CD4-positive, alpha-beta T cell (primary cell): ENCODE results near the gene PLD2. TPM values are rescaled to one million over a fixed set of nuclear protein-coding genes. Genes with fewer than 3 reads are reported as not detected.

Experiments
- ATAC-seq: fragments of 200-7000 bp; cut with Tn5 transposase; one replicate; pipeline ENCODE4 v1.10.0; 2022; ENCODE audit warnings: mild to moderate bottlenecking; ENCODE audit not compliant: poor library complexity
- CTCF ChIA-PET: fragments of 350-600 bp; sonication (Branson Sonifier 250); formaldehyde crosslinking; loops from one replicate; lab custom pipeline; 2021; ENCODE audit warnings: antibody characterized with exemption, inconsistent platforms; lab: Charles Lee
- POLR2A ChIA-PET: fragments of 350-600 bp; sonication (Branson Sonifier 250); formaldehyde crosslinking; loops from one replicate; lab custom pipeline; 2021; ENCODE audit warnings: antibody characterized with exemption, inconsistent platforms; lab: Charles Lee
- DNase-seq, 14 experiments: peaks; one replicate each; pipeline ENCODE4 v3.0.0-alpha.2; 2013 to 2020; ENCODE audit warnings: mixed read lengths in 2 of 14
- H3K27ac ChIP-seq, 2 donors: one replicate each; pipeline versions ENCODE4 v1.5.1 to v1.7.0; 2013; ENCODE audit warnings: low read length in 2 of 2, low read depth in 1 of 2, mild to moderate bottlenecking in 1 of 2
- H3K27me3 ChIP-seq, 2 experiments: 1 replicate in 1 of 2; 2 replicates in 1 of 2; pipeline versions ENCODE4 v1.6.1 to v1.7.0; 2013; ENCODE audit warnings: low read length in 2 of 2, control low read depth in 1 of 2, mild to moderate bottlenecking in 1 of 2, moderate library complexity in 1 of 2; ENCODE audit not compliant: insufficient read depth in 2 of 2, control insufficient read depth in 1 of 2
- H3K36me3 ChIP-seq: one replicate; pipeline ENCODE4 v1.6.1; 2013; ENCODE audit warnings: low read length, control low read depth; ENCODE audit not compliant: insufficient read depth
- H3K4me1 ChIP-seq: one replicate; pipeline ENCODE4 v1.6.1; 2013; ENCODE audit warnings: low read length, control low read depth; ENCODE audit not compliant: insufficient read depth
- H3K4me3 ChIP-seq: one replicate; pipeline ENCODE4 v1.5.1; 2013; ENCODE audit warnings: mild to moderate bottlenecking, low read length, moderate library complexity
- H3K9me3 ChIP-seq, 2 experiments: 1 replicate in 1 of 2; 2 replicates in 1 of 2; pipeline versions ENCODE4 v1.6.1 to v1.7.0; 2013; ENCODE audit warnings: low read length in 2 of 2, mild to moderate bottlenecking in 2 of 2, control low read depth in 1 of 2, moderate library complexity in 1 of 2; ENCODE audit not compliant: control insufficient read depth in 1 of 2, insufficient read depth in 1 of 2
- H3K27ac Mint-ChIP-seq: one replicate; pipeline ENCODE4 v1.8.0; 2020; ENCODE audit warnings: mixed read lengths
- H3K27me3 Mint-ChIP-seq: one replicate; pipeline ENCODE4 v1.8.0; 2021; ENCODE audit warnings: mixed read lengths
- H3K36me3 Mint-ChIP-seq: one replicate; pipeline ENCODE4 v1.8.0; 2021; ENCODE audit warnings: low read depth, mixed read lengths
- H3K4me1 Mint-ChIP-seq: one replicate; pipeline ENCODE4 v1.8.0; 2021; ENCODE audit warnings: low read depth, mixed read lengths
- H3K4me3 Mint-ChIP-seq: one replicate; pipeline ENCODE4 v1.8.0; 2020; ENCODE audit warnings: mild to moderate bottlenecking, mixed read lengths
- H3K9me3 Mint-ChIP-seq: one replicate; pipeline ENCODE4 v1.8.0; 2020; ENCODE audit warnings: mixed read lengths
- CTCF ChIP-seq: fragments of 200-600 bp; IDR thresholded peaks from one replicate; pipeline ENCODE4 v1.8.0; 2022; ENCODE audit warnings: antibody characterized with exemption, mild to moderate bottlenecking
- intact Hi-C, 2 experiments: fragments of 100-400 bp; cut with DNase I in 1 of 2; cut with micrococcal nuclease in 1 of 2; formaldehyde crosslinking; loops; one replicate each; pipeline versions ENCODE4 v1.15.1 to v1.9.0; 2023 to 2025; cut with DNase I, micrococcal nuclease
- total RNA-seq, 174 experiments: library from RNA in 2 of 174; stranded (reverse) in 2 of 174; gene quantifications; one replicate each; pipeline ENCODE4 v1.2.3 and lab custom pipeline; 2021 to 2026

The PLD2 gene
- total RNA-seq, 2 experiments from 2014 or later = 10.2 to 10.7 TPM

GRCh38 chr17:4839221-4839620, 32.3 kb downstream of the PLD2 start:
- no peak overlapping the region for H3K4me3 Mint-ChIP-seq
- Histone ChIP-seq H3K36me3 (peaks cover 17% of the 10 kb centered on the region), H3K4me1 (peaks cover 48% of the 10 kb centered on the region), H3K9me3 (no peaks in the 10 kb centered on the region), H3K27me3 (no peaks in the 10 kb centered on the region), H3K27ac (no peak overlapping the region), H3K4me3 (no peak overlapping the region)
- POLR2A ChIA-PET = interaction anchor here (0.7 kb wide), 1 partner anchor 126 kb away, joined by 3 read pairs; no protein-coding TSS in a partner anchor
- H3K27me3 Mint-ChIP-seq = no peaks in the 10 kb centered on the region
- no peaks in the 10 kb centered on the region for H3K9me3 Mint-ChIP-seq
- TF ChIP-seq CTCF = no peak
- peak overlapping the region; percentile 15 for H3K27ac Mint-ChIP-seq
- CTCF ChIA-PET = no interaction called here
- DNase-seq (no peak), ATAC-seq (no peak)
- peaks cover 30% of the 10 kb centered on the region for H3K36me3 Mint-ChIP-seq
- H3K4me1 Mint-ChIP-seq = peaks cover 76% of the 10 kb centered on the region
- intact Hi-C loops = loop anchor here in 1 of 2 experiments (5.0 kb wide), 1 partner anchor 43 kb away; no protein-coding TSS in a partner anchor

DNA sequence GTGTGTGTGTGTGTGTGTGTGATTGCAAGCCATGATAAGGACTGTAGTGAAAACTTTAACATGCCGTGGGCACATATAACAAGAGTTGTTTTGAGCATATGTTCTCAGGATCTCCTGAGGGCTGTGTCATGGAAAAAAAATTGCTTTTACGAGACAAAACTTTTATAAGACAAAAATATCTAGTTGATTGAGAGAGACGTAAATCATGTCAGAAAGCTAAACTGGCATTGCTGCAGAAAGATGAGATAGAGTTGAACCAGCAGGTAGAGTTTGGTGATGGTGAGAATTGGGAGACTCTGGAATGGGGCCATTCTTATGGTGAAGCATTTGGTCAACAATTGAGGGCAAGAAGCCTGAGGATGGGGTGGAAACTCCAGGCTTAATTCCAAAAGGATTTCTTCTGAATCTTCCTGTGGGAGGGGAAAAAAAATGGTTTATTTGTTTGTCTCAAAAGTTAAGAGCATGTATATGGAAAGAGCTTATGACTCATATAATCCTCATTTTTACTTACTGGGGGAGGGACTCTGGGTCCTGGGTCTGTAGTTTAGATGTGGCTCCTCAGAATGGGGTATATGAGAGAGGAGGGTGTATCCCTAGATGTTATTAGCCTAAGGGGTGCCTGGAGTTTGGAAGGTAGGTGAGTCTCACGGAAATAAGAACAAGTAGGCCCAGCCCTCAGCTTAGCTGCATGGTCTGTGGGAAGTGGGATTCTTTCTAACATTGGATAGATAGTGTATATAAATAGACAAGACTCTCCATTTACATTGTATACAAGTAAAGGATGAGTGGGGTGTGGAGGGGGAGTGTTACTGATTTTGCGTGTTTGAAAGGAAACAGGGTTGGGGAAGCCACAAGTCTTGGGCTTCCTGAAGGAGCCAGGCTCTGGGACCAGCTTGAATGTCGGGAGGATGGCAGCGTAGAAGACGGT, 33.3 kb downstream of the PLD2 start:
- DNase-seq (no peak), ATAC-seq (no peak)
- ChIA-PET POLR2A (interaction anchor here (0.9 kb wide), 1 partner anchor 50 kb away, joined by 3 read pairs; no protein-coding TSS in a partner anchor), CTCF (interaction anchor here (1.0 to 1.4 kb wide), 2 partner anchors 9 to 50 kb away, joined by 3 read pairs; no protein-coding TSS in a partner anchor)
- Histone ChIP-seq H3K9me3 (no peaks in the 10 kb centered on the region), H3K27ac (no peak overlapping the region), H3K27me3 (no peaks in the 10 kb centered on the region), H3K36me3 (peaks cover 19% of the 10 kb centered on the region), H3K4me3 (no peak overlapping the region), H3K4me1 (peaks cover 38% of the 10 kb centered on the region)
- no peak for TF ChIP-seq CTCF
- peak overlapping the region; percentile 15 for H3K27ac Mint-ChIP-seq
- peaks cover 76% of the 10 kb centered on the region for H3K4me1 Mint-ChIP-seq
- intact Hi-C loops = loop anchor here in 1 of 2 experiments (5.0 kb wide), 1 partner anchor 42 kb away; no protein-coding TSS in a partner anchor
- peak overlapping the region; percentile 2 for H3K4me3 Mint-ChIP-seq
- no peaks in the 10 kb centered on the region for H3K27me3 Mint-ChIP-seq
- no peaks in the 10 kb centered on the region for H3K9me3 Mint-ChIP-seq
- peaks cover 38% of the 10 kb centered on the region for H3K36me3 Mint-ChIP-seq

GRCh38 chr17:4840893-4841242, 33.9 kb downstream of the PLD2 start:
- Histone ChIP-seq H3K27me3 (no peaks in the 10 kb centered on the region), H3K27ac (no peak overlapping the region), H3K36me3 (peaks cover 22% of the 10 kb centered on the region), H3K9me3 (no peaks in the 10 kb centered on the region), H3K4me1 (peaks cover 32% of the 10 kb centered on the region), H3K4me3 (no peak overlapping the region)
- peaks cover 72% of the 10 kb centered on the region for H3K4me1 Mint-ChIP-seq
- peaks cover 41% of the 10 kb centered on the region for H3K36me3 Mint-ChIP-seq
- peak overlapping the region; percentile 2 for H3K4me3 Mint-ChIP-seq
- intact Hi-C loops = no loop called here
- POLR2A ChIA-PET = interaction anchor here (0.9 kb wide), 1 partner anchor 51 kb away, joined by 3 read pairs; no protein-coding TSS in a partner anchor
- DNase-seq (peak in 2 of 14 experiments; percentile 44 to 60), ATAC-seq (peak; percentile 51)
- H3K27ac Mint-ChIP-seq = no peak overlapping the region
- CTCF ChIA-PET = interaction anchor here (1.0 to 1.4 kb wide), 2 partner anchors 8 to 51 kb away, joined by 3 read pairs; no protein-coding TSS in a partner anchor
- no peaks in the 10 kb centered on the region for H3K9me3 Mint-ChIP-seq
- TF ChIP-seq CTCF = no peak
- H3K27me3 Mint-ChIP-seq = no peaks in the 10 kb centered on the region
